ENCODE data around the gene SUPT5H. TPM values are rescaled to one million over a fixed set of nuclear protein-coding genes. Genes with fewer than 3 reads are reported as not detected.

SUPT5H gene
- total and polyA plus RNA-seq, 4 donors = 55.1 to 127 (median 87.9) TPM

DNA sequence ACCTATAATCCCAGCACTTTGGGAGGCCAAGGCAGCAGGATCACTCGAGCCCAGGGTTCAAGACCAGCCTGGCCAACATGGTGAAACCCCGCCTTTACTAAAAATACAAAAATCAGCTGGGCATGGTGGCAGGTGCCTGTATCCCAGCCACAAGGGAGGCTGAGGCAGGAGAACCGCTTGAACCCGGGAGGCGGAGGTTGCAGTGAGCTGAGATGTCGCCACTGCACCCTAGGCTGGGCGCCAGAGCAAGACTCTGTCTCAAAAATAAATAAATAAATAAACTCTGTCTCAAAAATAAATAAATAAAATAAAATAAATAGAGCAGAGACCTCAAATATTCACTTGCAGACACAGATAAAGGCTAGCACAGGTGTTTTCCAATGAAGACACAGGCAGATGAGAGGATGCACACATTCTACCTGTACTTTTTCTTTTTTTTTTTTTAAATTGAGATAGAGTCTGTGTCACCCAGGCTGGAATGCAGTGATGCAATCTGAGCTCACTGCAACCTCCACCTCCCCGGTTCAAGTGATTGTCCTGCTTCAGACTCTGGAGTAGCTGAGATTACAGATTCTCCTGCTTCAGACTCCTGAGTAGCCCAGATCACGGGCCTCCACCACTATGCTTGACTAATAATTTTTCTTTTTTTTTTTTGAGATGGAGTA is 7.0 kb upstream of the SUPT5H start:
- 81 to 87% methylated on average over 9 of the region's 9 CpGs for WGBS, 2 donors
- no peak for TF ChIP-seq CTCF (IDR thresholded peaks at IDR 0.05; ENCODE audit: control extremely low read depth, extremely low read depth)
- no peaks in the 10 kb centered on the region for H3K27me3 ChIP-seq (ENCODE audit: control insufficient read depth in 3 of 3, insufficient read depth in 3 of 3, low read length in 2 of 3)
- peaks cover 6 to 18% (median 10%) of the 10 kb centered on the region in 4 donors for H3K36me3 ChIP-seq (ENCODE audit: control insufficient read depth in 4 of 4, insufficient read depth in 4 of 4, low read length in 4 of 4)
- DNase-seq = no peak
- H3K4me3 ChIP-seq = no peak overlapping the region
- no peaks in the 10 kb centered on the region for H3K9me3 ChIP-seq (ENCODE audit: control insufficient read depth in 4 of 4, insufficient read depth in 3 of 4, low read length in 3 of 4)
- no peak overlapping the region for H3K27ac ChIP-seq (ENCODE audit: low read depth in 1 of 2, low read length in 1 of 2)
- no peak for ATAC-seq (ENCODE audit: insufficient read depth, low FRiP score)
- H3K9ac ChIP-seq (ENCODE audit: insufficient read depth in 1 of 2, low read length in 2 of 2) = no peak overlapping the region
- peaks cover 5 to 19% (median 10%) of the 10 kb centered on the region in 5 donors for H3K4me1 ChIP-seq (ENCODE audit: control insufficient read depth in 5 of 5, insufficient read depth in 5 of 5, low read length in 5 of 5)

DNA sequence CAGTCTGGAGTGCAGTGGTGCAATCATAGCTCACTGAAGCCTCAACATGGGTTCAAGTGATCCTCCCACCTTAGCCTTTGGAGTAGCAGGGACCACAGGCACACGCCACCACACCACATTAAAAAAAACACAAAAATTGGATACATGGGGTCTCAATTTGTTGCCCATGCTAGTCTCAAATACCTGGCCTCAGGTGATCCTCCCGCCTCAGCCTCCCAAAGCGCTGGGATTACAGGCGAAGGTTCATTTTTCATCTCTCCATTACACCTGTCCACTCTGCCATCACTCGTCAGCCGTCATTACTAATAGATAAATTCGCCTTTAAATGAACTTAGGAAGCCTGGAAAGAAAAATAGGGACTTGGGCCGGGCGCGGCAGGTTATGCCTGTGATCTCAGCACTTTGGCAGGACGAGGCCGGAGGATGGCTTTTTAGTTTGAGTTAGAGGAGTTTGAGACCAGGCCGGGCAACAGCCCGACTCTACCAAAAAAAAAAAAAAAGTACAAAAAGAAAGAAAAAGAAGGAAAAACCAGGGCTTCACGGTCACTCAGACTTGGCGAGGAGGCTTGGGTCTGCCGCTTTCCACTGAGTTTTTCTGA is 685 bp upstream of the SUPT5H start:
- H3K9me3 ChIP-seq (ENCODE audit: control insufficient read depth in 4 of 4, insufficient read depth in 3 of 4, low read length in 3 of 4) = no peaks in the 10 kb centered on the region
- peak overlapping the region; percentile 96 for H3K4me3 ChIP-seq
- ATAC-seq (ENCODE audit: insufficient read depth, low FRiP score) = no peak
- peak overlapping the region; percentile 88 to 90 for H3K27ac ChIP-seq (ENCODE audit: low read depth in 1 of 2, low read length in 1 of 2)
- H3K4me1 ChIP-seq (ENCODE audit: control insufficient read depth in 5 of 5, insufficient read depth in 5 of 5, low read length in 5 of 5) = peaks cover 0 to 12% (median 10%) of the 10 kb centered on the region in 5 donors
- peak overlapping the region; percentile 82 to 94 for H3K9ac ChIP-seq (ENCODE audit: insufficient read depth in 1 of 2, low read length in 2 of 2)
- no peak for DNase-seq
- H3K27me3 ChIP-seq (ENCODE audit: control insufficient read depth in 3 of 3, insufficient read depth in 3 of 3, low read length in 2 of 3) = no peaks in the 10 kb centered on the region
- TF ChIP-seq CTCF (IDR thresholded peaks at IDR 0.05; ENCODE audit: control extremely low read depth, extremely low read depth) = no peak
- 5% methylated on average over 17 of the region's 17 CpGs for WGBS, 2 donors
- H3K36me3 ChIP-seq (ENCODE audit: control insufficient read depth in 4 of 4, insufficient read depth in 4 of 4, low read length in 4 of 4) = peaks cover 0 to 15% (median 10%) of the 10 kb centered on the region in 4 donors

DNA sequence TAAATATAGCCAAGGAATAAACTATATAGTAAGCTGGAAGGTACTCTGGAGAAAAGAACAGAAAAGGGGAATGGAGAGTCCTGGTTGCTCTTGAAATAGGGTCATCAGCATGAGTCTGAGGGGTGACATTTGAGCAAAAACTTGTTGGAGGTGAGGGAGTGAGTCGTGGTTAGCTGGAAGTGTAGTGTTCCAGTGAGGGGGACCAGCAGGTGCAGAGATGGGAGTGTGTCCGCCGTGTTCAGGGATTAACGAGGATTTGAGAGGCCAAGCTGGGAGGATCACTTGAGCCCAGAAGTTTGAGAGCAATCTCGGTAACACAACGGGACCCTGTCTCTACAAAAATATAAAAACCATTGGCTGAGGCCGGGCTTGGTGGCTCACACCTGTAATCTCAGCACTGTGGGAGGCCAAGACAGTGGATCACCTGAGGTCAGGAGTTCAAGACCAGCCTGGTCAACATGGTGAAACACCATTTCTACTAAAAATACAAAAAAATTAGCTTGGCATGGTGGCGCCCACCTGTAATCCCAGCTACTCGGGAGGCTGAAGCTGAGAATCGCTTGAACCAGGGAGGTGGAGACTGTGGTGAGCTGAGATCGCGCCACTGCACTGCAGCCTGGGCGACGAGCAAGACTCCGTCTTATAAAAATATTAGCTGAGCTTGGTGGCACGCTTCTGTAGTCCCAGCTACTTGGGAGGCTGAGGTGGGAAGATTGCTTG is 1.1 kb downstream of the SUPT5H start:
- Histone ChIP-seq H3K27me3 (ENCODE audit: control insufficient read depth in 3 of 3, insufficient read depth in 3 of 3, low read length in 2 of 3) (no peaks in the 10 kb centered on the region), H3K36me3 (ENCODE audit: control insufficient read depth in 4 of 4, insufficient read depth in 4 of 4, low read length in 4 of 4) (peaks cover 0 to 15% (median 10%) of the 10 kb centered on the region in 4 donors), H3K4me1 (ENCODE audit: control insufficient read depth in 5 of 5, insufficient read depth in 5 of 5, low read length in 5 of 5) (peaks cover 0 to 12% (median 10%) of the 10 kb centered on the region in 5 donors), H3K27ac (ENCODE audit: low read depth in 1 of 2, low read length in 1 of 2) (no peak overlapping the region), H3K9ac (ENCODE audit: insufficient read depth in 1 of 2, low read length in 2 of 2) (peak overlapping the region; percentile 82 to 92), H3K4me3 (peak overlapping the region; percentile 11), H3K9me3 (ENCODE audit: control insufficient read depth in 4 of 4, insufficient read depth in 3 of 4, low read length in 3 of 4) (no peaks in the 10 kb centered on the region)
- DNase-seq = no peak
- 84 to 89% methylated on average over 16 of the region's 16 CpGs for WGBS, 2 donors
- TF ChIP-seq CTCF (IDR thresholded peaks at IDR 0.05; ENCODE audit: control extremely low read depth, extremely low read depth) = no peak
- ATAC-seq (ENCODE audit: insufficient read depth, low FRiP score) = no peak
